ENCODE measurements around the gene GAS2L3. TPM values are rescaled to one million over a fixed set of nuclear protein-coding genes. Genes with fewer than 3 reads are reported as not detected.
"Not testable (repeated sequence)": the region's sequence is repeated elsewhere in the genome, so short reads cannot be mapped to it uniquely, and the experiment has no call there.

The GAS2L3 gene
- polyA plus RNA-seq, 2 donors = 1.0 to 1.1 TPM

DNA sequence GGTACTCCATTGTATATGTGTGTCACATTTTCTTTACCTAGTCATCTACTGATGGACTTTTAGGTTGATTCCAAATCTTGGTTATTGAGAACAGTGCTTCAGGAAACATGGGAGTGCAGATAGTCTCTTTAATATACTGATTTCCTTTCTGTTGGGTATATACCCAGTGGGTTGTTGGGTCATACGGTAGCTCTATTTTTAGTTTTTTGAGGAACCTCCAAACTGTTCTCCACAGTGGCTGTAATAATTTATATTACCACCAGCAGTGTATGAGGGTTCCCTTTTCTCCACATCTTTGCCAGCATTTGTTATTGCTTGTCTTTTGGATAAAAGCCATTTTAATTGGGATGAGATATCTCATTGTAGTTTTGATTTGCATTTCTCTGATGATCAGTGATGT lies 29.5 kb downstream of the GAS2L3 start:
- H3K4me3 ChIP-seq (ENCODE audit: low read depth in 1 of 2, low read length in 2 of 2); H3K9me3 ChIP-seq (ENCODE audit: control insufficient read depth in 2 of 2, insufficient read depth in 1 of 2, low read depth in 1 of 2, low read length in 1 of 2); H3K27ac ChIP-seq (ENCODE audit: low read depth in 2 of 2, low read length in 1 of 2); H3K4me1 ChIP-seq (ENCODE audit: control insufficient read depth in 2 of 2, insufficient read depth in 2 of 2, low read length in 1 of 2); H3K36me3 ChIP-seq (ENCODE audit: control insufficient read depth in 2 of 2, insufficient read depth in 2 of 2, low read length in 1 of 2); H3K27me3 ChIP-seq (ENCODE audit: control insufficient read depth in 1 of 2, insufficient read depth in 2 of 2, low read length in 2 of 2): not testable (repeated sequence)
- 70 to 85% methylated on average over 1 of the region's 1 CpG for WGBS, 2 donors

DNA sequence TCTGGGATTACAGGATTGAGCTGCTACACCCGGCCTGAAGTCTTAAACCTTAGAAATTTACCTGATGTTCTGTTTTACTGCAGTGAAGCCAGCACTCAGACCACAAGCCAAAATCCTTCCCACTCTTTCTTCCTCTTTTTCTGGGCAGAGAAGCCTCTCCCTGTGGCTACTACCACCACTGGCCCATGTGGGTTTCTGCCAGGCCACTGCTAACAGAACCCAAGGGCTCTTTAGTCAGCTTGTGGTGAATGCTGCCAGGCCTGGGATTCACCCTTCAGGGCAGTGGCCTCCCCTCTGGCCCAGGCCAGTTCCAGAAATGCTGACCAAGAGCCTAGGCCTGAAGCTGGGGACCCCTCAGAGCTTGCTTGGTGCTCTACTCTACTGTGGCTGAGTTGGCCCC lies 35.3 kb downstream of the GAS2L3 start:
- Histone ChIP-seq H3K9me3 (ENCODE audit: control insufficient read depth in 2 of 2, insufficient read depth in 1 of 2, low read depth in 1 of 2, low read length in 1 of 2) (no peaks in the 10 kb centered on the region), H3K4me1 (ENCODE audit: control insufficient read depth in 2 of 2, insufficient read depth in 2 of 2, low read length in 1 of 2) (no peaks in the 10 kb centered on the region), H3K36me3 (ENCODE audit: control insufficient read depth in 2 of 2, insufficient read depth in 2 of 2, low read length in 1 of 2) (no peaks in the 10 kb centered on the region), H3K27ac (ENCODE audit: low read depth in 2 of 2, low read length in 1 of 2) (no peak overlapping the region), H3K27me3 (ENCODE audit: control insufficient read depth in 1 of 2, insufficient read depth in 2 of 2, low read length in 2 of 2) (no peaks in the 10 kb centered on the region), H3K4me3 (ENCODE audit: low read depth in 1 of 2, low read length in 2 of 2) (no peak overlapping the region)
- 82 to 85% methylated on average over 1 of the region's 1 CpG for WGBS, 2 donors

GRCh38 chr12:100610666-100611430 lies 37.4 kb downstream of the GAS2L3 start:
- Histone ChIP-seq H3K9me3 (ENCODE audit: control insufficient read depth in 2 of 2, insufficient read depth in 1 of 2, low read depth in 1 of 2, low read length in 1 of 2) (no peaks in the 10 kb centered on the region), H3K4me3 (ENCODE audit: low read depth in 1 of 2, low read length in 2 of 2) (no peak overlapping the region), H3K4me1 (ENCODE audit: control insufficient read depth in 2 of 2, insufficient read depth in 2 of 2, low read length in 1 of 2) (no peaks in the 10 kb centered on the region), H3K27ac (ENCODE audit: low read depth in 2 of 2, low read length in 1 of 2) (no peak overlapping the region), H3K36me3 (ENCODE audit: control insufficient read depth in 2 of 2, insufficient read depth in 2 of 2, low read length in 1 of 2) (no peaks in the 10 kb centered on the region), H3K27me3 (ENCODE audit: control insufficient read depth in 1 of 2, insufficient read depth in 2 of 2, low read length in 2 of 2) (no peaks in the 10 kb centered on the region)
- WGBS, 2 donors = 76 to 84% methylated on average over 4 of the region's 4 CpGs

- Histone ChIP-seq H3K4me3 (ENCODE audit: low read depth in 1 of 2, low read length in 2 of 2) (no peak overlapping the region), H3K27ac (ENCODE audit: low read depth in 2 of 2, low read length in 1 of 2) (no peak overlapping the region), H3K27me3 (ENCODE audit: control insufficient read depth in 1 of 2, insufficient read depth in 2 of 2, low read length in 2 of 2) (no peaks in the 10 kb centered on the region), H3K36me3 (ENCODE audit: control insufficient read depth in 2 of 2, insufficient read depth in 2 of 2, low read length in 1 of 2) (no peaks in the 10 kb centered on the region), H3K9me3 (ENCODE audit: control insufficient read depth in 2 of 2, insufficient read depth in 1 of 2, low read depth in 1 of 2, low read length in 1 of 2) (no peaks in the 10 kb centered on the region), H3K4me1 (ENCODE audit: control insufficient read depth in 2 of 2, insufficient read depth in 2 of 2, low read length in 1 of 2) (no peaks in the 10 kb centered on the region)
- WGBS, 2 donors = 90 to 91% methylated on average over 3 of the region's 3 CpGs
Measured at GRCh38 chr12:100612606-100613005, 39.1 kb downstream of the GAS2L3 start.

DNA sequence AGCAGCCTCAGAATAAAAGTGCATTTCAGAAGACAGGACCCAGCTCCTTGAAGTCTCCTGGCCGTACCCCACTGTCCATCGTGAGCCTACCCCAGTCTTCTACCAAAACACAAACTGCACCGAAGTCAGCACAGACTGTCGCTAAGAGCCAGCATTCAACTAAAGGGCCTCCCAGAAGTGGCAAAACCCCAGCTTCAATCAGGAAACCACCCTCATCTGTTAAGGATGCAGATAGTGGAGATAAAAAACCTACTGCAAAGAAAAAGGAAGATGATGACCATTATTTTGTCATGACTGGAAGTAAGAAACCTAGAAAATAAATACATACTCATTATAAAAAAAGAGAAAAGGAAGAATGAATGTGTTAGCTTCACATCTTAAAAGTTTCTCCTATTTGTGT lies 51.1 kb downstream of the GAS2L3 start:
- WGBS, 2 donors = 77 to 79% methylated on average over 4 of the region's 4 CpGs
- Histone ChIP-seq H3K4me1 (ENCODE audit: control insufficient read depth in 2 of 2, insufficient read depth in 2 of 2, low read length in 1 of 2) (no peaks in the 10 kb centered on the region), H3K9me3 (ENCODE audit: control insufficient read depth in 2 of 2, insufficient read depth in 1 of 2, low read depth in 1 of 2, low read length in 1 of 2) (no peaks in the 10 kb centered on the region), H3K27ac (ENCODE audit: low read depth in 2 of 2, low read length in 1 of 2) (no peak overlapping the region), H3K36me3 (ENCODE audit: control insufficient read depth in 2 of 2, insufficient read depth in 2 of 2, low read length in 1 of 2) (no peaks in the 10 kb centered on the region), H3K27me3 (ENCODE audit: control insufficient read depth in 1 of 2, insufficient read depth in 2 of 2, low read length in 2 of 2) (no peaks in the 10 kb centered on the region), H3K4me3 (ENCODE audit: low read depth in 1 of 2, low read length in 2 of 2) (no peak overlapping the region)

GRCh38 chr12:100632445-100632892 lies 59.0 kb downstream of the GAS2L3 start:
- no peak overlapping the region for H3K4me3 ChIP-seq (ENCODE audit: low read depth in 1 of 2, low read length in 2 of 2)
- H3K36me3 ChIP-seq (ENCODE audit: control insufficient read depth in 2 of 2, insufficient read depth in 2 of 2, low read length in 1 of 2) = no peaks in the 10 kb centered on the region
- no peaks in the 10 kb centered on the region for H3K4me1 ChIP-seq (ENCODE audit: control insufficient read depth in 2 of 2, insufficient read depth in 2 of 2, low read length in 1 of 2)
- H3K9me3 ChIP-seq (ENCODE audit: control insufficient read depth in 2 of 2, insufficient read depth in 1 of 2, low read depth in 1 of 2, low read length in 1 of 2) = no peaks in the 10 kb centered on the region
- H3K27ac ChIP-seq (ENCODE audit: low read depth in 2 of 2, low read length in 1 of 2) = no peak overlapping the region
- no peaks in the 10 kb centered on the region for H3K27me3 ChIP-seq (ENCODE audit: control insufficient read depth in 1 of 2, insufficient read depth in 2 of 2, low read length in 2 of 2)
- WGBS, 2 donors = 42 to 52% methylated on average over 4 of the region's 4 CpGs

DNA sequence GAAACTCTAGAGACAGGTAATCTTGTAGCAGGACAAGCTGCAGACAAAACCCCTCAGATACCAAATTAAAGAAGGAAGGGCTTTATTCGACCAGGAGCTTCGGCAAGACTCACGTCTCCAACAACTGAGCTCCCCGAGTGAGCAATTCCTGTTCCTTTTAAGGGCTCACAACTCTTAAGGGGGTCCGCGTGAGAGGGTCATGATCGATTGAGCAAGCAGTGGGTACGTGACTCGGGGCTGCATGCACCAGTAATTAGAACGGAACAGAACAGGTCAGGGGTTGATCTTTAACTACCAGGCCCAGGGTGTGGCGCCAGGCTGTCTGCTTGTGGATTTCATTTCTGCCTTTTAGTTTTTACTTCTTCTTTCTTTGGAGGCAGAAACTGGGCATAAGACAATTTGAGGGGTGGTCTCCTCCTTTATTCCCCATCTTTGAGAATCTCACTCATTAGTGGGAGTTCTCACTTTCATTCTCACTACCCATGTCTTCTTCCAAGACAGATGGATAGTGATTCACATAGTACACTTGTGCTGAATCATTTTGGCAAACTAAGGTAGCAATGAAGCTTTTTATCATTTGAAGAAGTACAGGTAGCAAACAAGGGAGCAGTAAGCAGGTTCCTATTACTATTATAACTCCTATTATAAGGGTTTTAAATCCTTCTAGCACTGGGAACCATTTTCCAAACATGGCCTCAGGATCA lies 59.8 kb downstream of the GAS2L3 start:
- H3K27ac ChIP-seq (ENCODE audit: low read depth in 2 of 2, low read length in 1 of 2); H3K4me1 ChIP-seq (ENCODE audit: control insufficient read depth in 2 of 2, insufficient read depth in 2 of 2, low read length in 1 of 2); H3K4me3 ChIP-seq (ENCODE audit: low read depth in 1 of 2, low read length in 2 of 2); H3K9me3 ChIP-seq (ENCODE audit: control insufficient read depth in 2 of 2, insufficient read depth in 1 of 2, low read depth in 1 of 2, low read length in 1 of 2); H3K36me3 ChIP-seq (ENCODE audit: control insufficient read depth in 2 of 2, insufficient read depth in 2 of 2, low read length in 1 of 2); H3K27me3 ChIP-seq (ENCODE audit: control insufficient read depth in 1 of 2, insufficient read depth in 2 of 2, low read length in 2 of 2): not testable (repeated sequence)
- WGBS, 2 donors = 78 to 92% methylated on average over 11 of the region's 11 CpGs

DNA sequence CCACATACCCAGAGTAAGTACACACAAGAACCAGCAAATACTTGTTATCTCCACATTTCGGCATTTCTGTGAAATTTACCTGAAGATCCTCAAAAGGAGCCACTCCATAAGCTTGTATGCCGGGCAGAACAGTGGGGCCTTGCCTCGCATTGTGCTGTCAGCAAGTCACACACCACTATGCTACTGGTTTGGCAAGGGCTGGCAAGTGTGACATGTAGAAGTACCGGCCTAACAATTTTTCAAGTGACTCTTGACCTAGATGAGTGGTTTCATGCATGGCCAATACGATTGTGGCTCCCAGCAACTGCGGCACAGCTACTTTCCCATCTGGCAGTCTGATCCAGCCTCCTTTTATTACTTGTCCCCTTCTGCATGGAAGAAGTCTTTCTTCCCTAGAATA lies 69.8 kb downstream of the GAS2L3 start:
- H3K36me3 ChIP-seq (ENCODE audit: control insufficient read depth in 2 of 2, insufficient read depth in 2 of 2, low read length in 1 of 2) = no peaks in the 10 kb centered on the region
- H3K27ac ChIP-seq (ENCODE audit: low read depth in 2 of 2, low read length in 1 of 2) = no peak overlapping the region
- peaks cover 0 to 2% of the 10 kb centered on the region in 2 donors for H3K9me3 ChIP-seq (ENCODE audit: control insufficient read depth in 2 of 2, insufficient read depth in 1 of 2, low read depth in 1 of 2, low read length in 1 of 2)
- no peaks in the 10 kb centered on the region for H3K27me3 ChIP-seq (ENCODE audit: control insufficient read depth in 1 of 2, insufficient read depth in 2 of 2, low read length in 2 of 2)
- H3K4me3 ChIP-seq (ENCODE audit: low read depth in 1 of 2, low read length in 2 of 2) = no peak overlapping the region
- 91% methylated on average over 6 of the region's 6 CpGs for WGBS, 2 donors
- H3K4me1 ChIP-seq (ENCODE audit: control insufficient read depth in 2 of 2, insufficient read depth in 2 of 2, low read length in 1 of 2) = no peaks in the 10 kb centered on the region

GRCh38 chr12:100646896-100647295 lies 73.4 kb downstream of the GAS2L3 start:
- Histone ChIP-seq H3K27ac (ENCODE audit: low read depth in 2 of 2, low read length in 1 of 2) (no peak overlapping the region), H3K4me3 (ENCODE audit: low read depth in 1 of 2, low read length in 2 of 2) (no peak overlapping the region), H3K4me1 (ENCODE audit: control insufficient read depth in 2 of 2, insufficient read depth in 2 of 2, low read length in 1 of 2) (no peaks in the 10 kb centered on the region), H3K36me3 (ENCODE audit: control insufficient read depth in 2 of 2, insufficient read depth in 2 of 2, low read length in 1 of 2) (no peaks in the 10 kb centered on the region), H3K9me3 (ENCODE audit: control insufficient read depth in 2 of 2, insufficient read depth in 1 of 2, low read depth in 1 of 2, low read length in 1 of 2) (peaks cover 0 to 2% of the 10 kb centered on the region in 2 donors), H3K27me3 (ENCODE audit: control insufficient read depth in 1 of 2, insufficient read depth in 2 of 2, low read length in 2 of 2) (no peaks in the 10 kb centered on the region)
- WGBS, 2 donors = 82 to 88% methylated on average over 8 of the region's 8 CpGs

DNA sequence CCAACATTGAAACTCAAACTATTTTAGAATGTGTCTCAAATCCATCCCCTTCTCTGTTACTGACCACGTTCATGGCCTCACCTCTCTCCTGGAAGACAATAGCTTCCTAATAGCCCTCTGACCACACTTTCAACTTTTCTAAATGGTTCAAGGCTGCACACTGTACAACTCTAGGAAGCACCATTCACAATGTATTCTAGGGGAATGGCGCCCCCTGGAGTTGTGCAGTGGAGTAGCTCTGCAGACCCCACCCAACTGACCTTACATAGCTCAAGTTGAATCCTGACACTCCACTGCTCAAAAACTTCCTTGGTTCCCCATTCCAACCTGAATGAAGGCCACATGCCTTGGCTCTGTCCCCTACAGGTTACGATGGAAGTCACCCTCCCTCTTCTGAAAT lies 77.6 kb downstream of the GAS2L3 start:
- H3K4me1 ChIP-seq (ENCODE audit: control insufficient read depth in 2 of 2, insufficient read depth in 2 of 2, low read length in 1 of 2) = no peaks in the 10 kb centered on the region
- 79 to 84% methylated on average over 3 of the region's 3 CpGs for WGBS, 2 donors
- no peaks in the 10 kb centered on the region for H3K36me3 ChIP-seq (ENCODE audit: control insufficient read depth in 2 of 2, insufficient read depth in 2 of 2, low read length in 1 of 2)
- no peaks in the 10 kb centered on the region for H3K9me3 ChIP-seq (ENCODE audit: control insufficient read depth in 2 of 2, insufficient read depth in 1 of 2, low read depth in 1 of 2, low read length in 1 of 2)
- H3K27ac ChIP-seq (ENCODE audit: low read depth in 2 of 2, low read length in 1 of 2) = no peak overlapping the region
- no peak overlapping the region for H3K4me3 ChIP-seq (ENCODE audit: low read depth in 1 of 2, low read length in 2 of 2)
- H3K27me3 ChIP-seq (ENCODE audit: control insufficient read depth in 1 of 2, insufficient read depth in 2 of 2, low read length in 2 of 2) = no peaks in the 10 kb centered on the region

Measured in esophagus (tissue), 2 donors.